Neural progenitor cell (in vitro differentiated cells): Measurements from ENCODE around the gene AIPL1. TPM values are rescaled to one million over a fixed set of nuclear protein-coding genes. Genes with fewer than 3 reads are reported as not detected.

Experiments used
- DNase-seq: peaks from one replicate; pipeline ENCODE4 v3.0.0-alpha.2; 2016; ENCODE audit warnings: low spot score
- H2AFZ ChIP-seq: fragments of 200-600 bp; sonication (generic); replicated peaks from 2 replicates; pipeline ENCODE4 v1.6.1; 2016; ENCODE audit warnings: antibody characterized with exemption
- H3F3A ChIP-seq: fragments of 200-600 bp; sonication (generic); 2 replicates; pipeline ENCODE4 v1.6.1; 2016; ENCODE audit warnings: antibody characterized with exemption, low read depth
- H3K27ac ChIP-seq: fragments of 200-600 bp; sonication (generic); 2 replicates; pipeline ENCODE4 v1.5.1; 2016; ENCODE audit warnings: mild to moderate bottlenecking
- H3K27me3 ChIP-seq: fragments of 200-600 bp; sonication (generic); 2 replicates; pipeline ENCODE4 v1.6.1; 2016; ENCODE audit warnings: mild to moderate bottlenecking, moderate library complexity
- H3K36me3 ChIP-seq: fragments of 200-600 bp; sonication (generic); 2 replicates; pipeline ENCODE4 v1.5.1; 2016
- H3K4me1 ChIP-seq: fragments of 200-600 bp; sonication (generic); 2 replicates; pipeline ENCODE4 v1.6.1; 2016; ENCODE audit warnings: mixed run types
- H3K4me2 ChIP-seq: fragments of 200-600 bp; sonication (generic); 2 replicates; pipeline ENCODE4 v1.6.1; 2016
- H3K4me3 ChIP-seq: fragments of 200-600 bp; sonication (generic); 2 replicates; pipeline ENCODE4 v1.5.1; 2016
- H3K79me2 ChIP-seq: fragments of 200-600 bp; sonication (generic); 2 replicates; pipeline ENCODE4 v1.6.1; 2016; ENCODE audit warnings: low read depth
- H3K9ac ChIP-seq: fragments of 200-600 bp; sonication (generic); 2 replicates; pipeline ENCODE4 v1.6.1; 2016
- H3K9me3 ChIP-seq: fragments of 200-600 bp; sonication (generic); 2 replicates; pipeline ENCODE4 v1.5.1; 2016; ENCODE audit warnings: low read depth
- H4K20me1 ChIP-seq: fragments of 200-600 bp; sonication (generic); 2 replicates; pipeline ENCODE4 v1.6.1; 2016; ENCODE audit warnings: low read depth
- H3K27ac Mint-ChIP-seq: 3 replicates; pipeline ENCODE4 v1.8.0; 2021; ENCODE audit warnings: mixed read lengths
- H3K27me3 Mint-ChIP-seq: 2 replicates; pipeline ENCODE4 v1.8.0; 2022; ENCODE audit warnings: low read depth, mild to moderate bottlenecking, inconsistent platforms, moderate library complexity, mixed read lengths; ENCODE audit not compliant: insufficient read depth
- H3K36me3 Mint-ChIP-seq: 3 replicates; pipeline ENCODE4 v1.8.0; 2021; ENCODE audit warnings: mixed read lengths
- H3K4me1 Mint-ChIP-seq: 3 replicates; pipeline ENCODE4 v1.8.0; 2021; ENCODE audit warnings: mixed read lengths
- H3K4me3 Mint-ChIP-seq: 3 replicates; pipeline ENCODE4 v1.8.0; 2021; ENCODE audit warnings: mild to moderate bottlenecking, moderate library complexity, mixed read lengths
- H3K9me3 Mint-ChIP-seq: 3 replicates; pipeline ENCODE4 v1.8.0; 2020; ENCODE audit warnings: mixed read lengths
- EZH2 ChIP-seq: fragments of 200-600 bp; sonication (generic); IDR thresholded peaks from 2 replicates; pipeline ENCODE4 v1.6.1; 2017; ENCODE audit warnings: antibody characterized with exemption, mild to moderate bottlenecking, moderate library complexity
- EZH2phosphoT487 ChIP-seq: fragments of 200-600 bp; sonication (generic); IDR thresholded peaks from 2 replicates; pipeline ENCODE4 v1.6.1; 2017; ENCODE audit warnings: antibody characterized with exemption
- total RNA-seq: library from RNA; depleted of rRNA; stranded (reverse); fragments of >200 nt; gene quantifications from 2 replicates; pipeline ENCODE4 v1.2.3, GENCODE V29; 2015; ENCODE audit warnings: low replicate concordance
- TF ChIP-seq, protein P1 (sequence below): fragments of 200-600 bp; sonication (generic); IDR thresholded peaks from 2 replicates; pipeline ENCODE4 v1.5.1; 2017; ENCODE audit warnings: antibody characterized with exemption, mild to moderate bottlenecking

Gene AIPL1
- total RNA-seq, 1 donor from 2014 or later: 0.37 TPM

DNA sequence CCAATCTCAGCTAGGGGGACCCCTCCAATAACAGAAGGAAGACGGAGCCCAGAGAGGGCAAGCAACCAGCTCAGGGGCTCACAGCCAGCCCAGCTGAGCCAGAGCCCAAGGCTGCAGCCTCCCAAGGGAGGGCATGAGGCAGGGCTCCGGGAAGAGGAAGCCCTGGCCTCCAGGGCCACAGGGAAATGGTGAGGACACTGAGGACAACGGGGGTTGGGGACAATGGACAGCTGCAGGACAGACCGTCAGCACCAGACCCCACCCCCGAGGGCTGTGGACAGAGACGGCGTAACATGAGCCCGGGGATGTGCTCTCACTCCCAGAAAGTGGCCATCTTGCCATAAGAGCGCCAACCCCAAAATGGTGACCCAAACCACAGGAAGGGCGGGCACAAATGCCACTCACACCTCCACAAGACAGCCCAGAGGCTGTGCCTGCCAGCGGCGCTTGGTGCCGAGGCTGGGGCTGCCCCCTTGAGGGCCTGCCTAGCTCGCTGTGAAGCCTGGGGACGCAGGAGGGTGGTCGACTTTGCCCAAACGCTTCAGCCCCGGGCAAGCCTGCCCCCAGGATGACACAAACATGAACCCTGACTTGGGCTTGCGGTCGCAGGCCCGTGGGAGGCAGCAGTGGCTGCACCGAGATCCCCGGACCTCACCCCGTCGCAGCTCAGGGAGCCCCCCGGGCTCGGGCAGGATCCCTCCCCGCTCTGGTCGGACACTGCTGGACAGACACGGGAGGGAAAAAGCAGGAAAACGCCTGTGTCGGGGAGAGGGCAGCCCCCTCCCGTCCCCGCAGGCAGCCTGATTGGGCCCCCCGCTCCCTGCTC lies 19.8 kb upstream of the AIPL1 start:
- H3K36me3 Mint-ChIP-seq: peaks cover 8% of the 10 kb centered on the region
- Histone ChIP-seq H3K79me2 (no peaks in the 10 kb centered on the region), H3K4me2 (peak overlapping the region; percentile 77), H2AFZ (peak overlapping the region; percentile 1), H3K27me3 (no peaks in the 10 kb centered on the region), H3K9me3 (no peaks in the 10 kb centered on the region), H3K4me3 (peak overlapping the region; percentile 42), H3K36me3 (no peaks in the 10 kb centered on the region), H3K9ac (no peak overlapping the region), H3K27ac (no peak overlapping the region), H3K4me1 (peaks cover 43% of the 10 kb centered on the region), H3F3A (peaks cover 53% of the 10 kb centered on the region), H4K20me1 (peaks cover 5% of the 10 kb centered on the region)
- H3K9me3 Mint-ChIP-seq: no peaks in the 10 kb centered on the region
- TF ChIP-seq, protein P1, sequence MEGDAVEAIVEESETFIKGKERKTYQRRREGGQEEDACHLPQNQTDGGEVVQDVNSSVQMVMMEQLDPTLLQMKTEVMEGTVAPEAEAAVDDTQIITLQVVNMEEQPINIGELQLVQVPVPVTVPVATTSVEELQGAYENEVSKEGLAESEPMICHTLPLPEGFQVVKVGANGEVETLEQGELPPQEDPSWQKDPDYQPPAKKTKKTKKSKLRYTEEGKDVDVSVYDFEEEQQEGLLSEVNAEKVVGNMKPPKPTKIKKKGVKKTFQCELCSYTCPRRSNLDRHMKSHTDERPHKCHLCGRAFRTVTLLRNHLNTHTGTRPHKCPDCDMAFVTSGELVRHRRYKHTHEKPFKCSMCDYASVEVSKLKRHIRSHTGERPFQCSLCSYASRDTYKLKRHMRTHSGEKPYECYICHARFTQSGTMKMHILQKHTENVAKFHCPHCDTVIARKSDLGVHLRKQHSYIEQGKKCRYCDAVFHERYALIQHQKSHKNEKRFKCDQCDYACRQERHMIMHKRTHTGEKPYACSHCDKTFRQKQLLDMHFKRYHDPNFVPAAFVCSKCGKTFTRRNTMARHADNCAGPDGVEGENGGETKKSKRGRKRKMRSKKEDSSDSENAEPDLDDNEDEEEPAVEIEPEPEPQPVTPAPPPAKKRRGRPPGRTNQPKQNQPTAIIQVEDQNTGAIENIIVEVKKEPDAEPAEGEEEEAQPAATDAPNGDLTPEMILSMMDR: no peak
- TF ChIP-seq EZH2 (peak; percentile 48), EZH2phosphoT487 (no peak)
- peaks cover 54% of the 10 kb centered on the region for H3K4me1 Mint-ChIP-seq
- H3K27me3 Mint-ChIP-seq: peaks cover 9% of the 10 kb centered on the region
- no peak overlapping the region for H3K27ac Mint-ChIP-seq
- peak; percentile 60 for DNase-seq
- peak overlapping the region; percentile 27 for H3K4me3 Mint-ChIP-seq

DNA sequence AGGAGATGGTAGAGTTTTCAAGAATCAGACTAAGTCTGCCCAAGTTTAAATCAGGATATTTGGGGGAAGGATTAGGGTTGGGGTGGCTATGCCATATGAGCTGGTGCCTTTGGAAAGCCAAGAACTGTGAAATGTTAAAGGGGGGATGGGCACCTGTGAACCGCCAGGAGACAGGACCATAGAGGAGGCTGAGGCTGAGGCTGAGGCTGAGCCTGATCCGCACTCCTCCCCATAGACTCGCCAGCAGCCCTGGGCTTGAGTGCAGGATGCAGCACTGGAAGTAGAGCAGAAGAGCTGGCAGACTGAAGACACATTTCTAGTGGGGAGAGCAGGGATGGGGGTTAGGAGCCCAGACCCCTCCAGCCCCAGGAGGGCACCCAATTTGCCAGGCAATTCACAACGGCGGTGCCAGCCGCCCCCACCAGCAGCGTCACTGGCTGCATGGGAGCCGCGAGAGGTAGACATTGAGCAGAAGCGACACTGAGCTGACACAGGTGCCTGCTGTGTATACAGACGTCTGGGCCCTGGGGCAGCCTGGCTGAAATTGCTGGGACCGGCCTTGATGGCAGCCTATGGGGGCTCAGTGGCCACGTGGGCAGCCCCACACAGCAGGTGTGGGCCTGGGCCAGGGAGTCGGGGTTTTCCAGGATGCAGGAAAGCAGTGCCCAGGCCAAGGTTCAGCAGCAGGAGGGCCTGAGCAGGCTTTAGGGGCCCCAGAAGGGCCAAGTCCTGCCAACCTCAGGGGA lies 18.5 kb upstream of the AIPL1 start:
- Histone ChIP-seq H3K36me3 (no peaks in the 10 kb centered on the region), H3K9ac (no peak overlapping the region), H4K20me1 (peaks cover 5% of the 10 kb centered on the region), H3K4me3 (no peak overlapping the region), H3K27ac (no peak overlapping the region), H3K4me1 (peaks cover 43% of the 10 kb centered on the region), H3K9me3 (no peaks in the 10 kb centered on the region), H3K27me3 (no peaks in the 10 kb centered on the region), H3K79me2 (no peaks in the 10 kb centered on the region), H2AFZ (no peak overlapping the region), H3K4me2 (peak overlapping the region; percentile 33), H3F3A (peaks cover 64% of the 10 kb centered on the region)
- peaks cover 14% of the 10 kb centered on the region for H3K36me3 Mint-ChIP-seq
- H3K27ac Mint-ChIP-seq: peak overlapping the region; percentile 80
- H3K27me3 Mint-ChIP-seq: peaks cover 9% of the 10 kb centered on the region
- peak overlapping the region; percentile 49 for H3K4me3 Mint-ChIP-seq
- H3K4me1 Mint-ChIP-seq: peaks cover 54% of the 10 kb centered on the region
- no peak for DNase-seq
- no peaks in the 10 kb centered on the region for H3K9me3 Mint-ChIP-seq
- TF ChIP-seq EZH2phosphoT487 (no peak), EZH2 (no peak)
- TF ChIP-seq, protein P1: no peak

DNA sequence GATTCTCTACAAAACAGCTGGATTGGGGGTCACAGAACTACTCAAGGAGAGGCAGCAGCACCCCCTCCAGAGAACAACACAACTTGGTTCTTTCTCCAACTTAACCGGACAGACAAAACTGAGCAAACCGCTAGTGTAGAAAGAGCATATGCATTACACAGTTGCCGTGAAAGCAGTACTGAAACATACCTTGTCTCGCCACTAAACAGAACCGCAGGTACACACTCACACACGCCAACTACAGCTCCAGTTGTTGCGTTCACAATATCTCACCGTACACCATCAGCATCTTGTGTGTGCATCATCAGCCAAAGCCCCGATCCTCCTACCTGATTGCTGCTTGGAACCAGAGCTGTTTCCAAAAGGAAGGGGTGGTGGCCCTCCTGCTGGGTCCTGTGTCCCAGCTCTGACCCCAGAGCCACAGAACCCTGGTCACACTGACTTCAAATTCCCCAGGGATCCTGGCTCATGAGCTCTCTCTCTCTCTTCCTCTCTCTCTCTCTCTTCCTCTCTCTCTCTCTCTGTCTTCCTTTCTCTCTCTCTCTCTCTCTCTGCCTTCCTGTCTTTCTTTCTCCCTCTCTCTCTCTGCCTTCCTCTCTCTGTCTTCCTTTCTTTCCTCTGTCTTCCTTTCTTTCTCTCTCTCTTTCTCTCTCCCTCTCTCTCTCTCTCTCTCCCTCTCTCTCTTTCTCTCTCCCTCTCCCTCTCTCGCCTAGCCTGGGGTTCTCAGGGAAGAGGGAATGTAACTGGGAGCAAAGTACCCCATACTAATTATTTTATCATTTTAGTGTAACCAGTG lies 17.7 kb upstream of the AIPL1 start:
- H3K36me3 Mint-ChIP-seq: peaks cover 16% of the 10 kb centered on the region
- H3K4me1 Mint-ChIP-seq: peaks cover 56% of the 10 kb centered on the region
- H2AFZ ChIP-seq: no peak overlapping the region
- peak overlapping the region; percentile 47 for H3K27ac Mint-ChIP-seq
- no peak for DNase-seq
- no peak for TF ChIP-seq EZH2
- TF ChIP-seq, protein P1: no peak
- no peak for TF ChIP-seq EZH2phosphoT487
- peaks cover 11% of the 10 kb centered on the region for H3K27me3 Mint-ChIP-seq
- no peaks in the 10 kb centered on the region for H3K9me3 Mint-ChIP-seq
- no peak overlapping the region for H3K4me3 ChIP-seq
- H3K9ac ChIP-seq: no peak overlapping the region
- H3K27me3 ChIP-seq: no peaks in the 10 kb centered on the region
- H3K4me3 Mint-ChIP-seq: no peak overlapping the region
- H3K79me2 ChIP-seq: peaks cover 3% of the 10 kb centered on the region
- peak overlapping the region; percentile 33 for H3K4me2 ChIP-seq
- H4K20me1 ChIP-seq: peaks cover 5% of the 10 kb centered on the region
- H3K9me3 ChIP-seq: no peaks in the 10 kb centered on the region
- H3K27ac ChIP-seq: peak overlapping the region; percentile 23
- H3F3A ChIP-seq: peaks cover 64% of the 10 kb centered on the region
- H3K36me3 ChIP-seq: no peaks in the 10 kb centered on the region
- peaks cover 37% of the 10 kb centered on the region for H3K4me1 ChIP-seq
